AG09319 (cell line): ENCODE data around the gene RRP15.
A peak's percentile ranks its signal among the peaks of the same experiment; 100 is the strongest.

ENCODE experiments used
- DNase-seq: peaks from one replicate; pipeline ENCODE4 v3.0.0-alpha.2; 2010; ENCODE audit warnings: low read depth; ENCODE audit errors: extremely low read depth
- TF ChIP-seq, protein P1 (sequence below): IDR thresholded peaks from 2 replicates; pipeline ENCODE4 v1.5.1; 2011; ENCODE audit warnings: low read depth, mild to moderate bottlenecking, inconsistent platforms, low read length, moderate library complexity

The RRP15 gene

DNA sequence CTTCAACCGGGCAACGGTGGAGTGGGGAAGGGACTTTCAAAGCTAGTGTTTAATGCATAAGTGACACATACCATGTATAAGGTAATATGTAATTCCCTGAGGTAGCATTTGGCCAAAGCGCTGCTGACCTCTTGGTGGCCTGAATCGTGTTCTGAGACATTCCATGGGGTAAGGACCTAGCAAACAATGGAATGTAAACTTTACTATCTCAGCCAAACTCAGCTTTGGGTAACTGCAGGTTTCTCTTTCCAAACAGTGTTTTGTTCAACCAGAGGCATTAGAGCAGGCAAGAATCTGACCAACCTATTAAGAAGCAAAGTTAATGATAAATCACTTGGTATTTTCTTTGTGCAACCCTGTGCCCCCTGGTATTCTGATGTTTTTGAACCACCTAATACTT, 82.0 kb downstream of the RRP15 start:
- TF ChIP-seq, protein P1, sequence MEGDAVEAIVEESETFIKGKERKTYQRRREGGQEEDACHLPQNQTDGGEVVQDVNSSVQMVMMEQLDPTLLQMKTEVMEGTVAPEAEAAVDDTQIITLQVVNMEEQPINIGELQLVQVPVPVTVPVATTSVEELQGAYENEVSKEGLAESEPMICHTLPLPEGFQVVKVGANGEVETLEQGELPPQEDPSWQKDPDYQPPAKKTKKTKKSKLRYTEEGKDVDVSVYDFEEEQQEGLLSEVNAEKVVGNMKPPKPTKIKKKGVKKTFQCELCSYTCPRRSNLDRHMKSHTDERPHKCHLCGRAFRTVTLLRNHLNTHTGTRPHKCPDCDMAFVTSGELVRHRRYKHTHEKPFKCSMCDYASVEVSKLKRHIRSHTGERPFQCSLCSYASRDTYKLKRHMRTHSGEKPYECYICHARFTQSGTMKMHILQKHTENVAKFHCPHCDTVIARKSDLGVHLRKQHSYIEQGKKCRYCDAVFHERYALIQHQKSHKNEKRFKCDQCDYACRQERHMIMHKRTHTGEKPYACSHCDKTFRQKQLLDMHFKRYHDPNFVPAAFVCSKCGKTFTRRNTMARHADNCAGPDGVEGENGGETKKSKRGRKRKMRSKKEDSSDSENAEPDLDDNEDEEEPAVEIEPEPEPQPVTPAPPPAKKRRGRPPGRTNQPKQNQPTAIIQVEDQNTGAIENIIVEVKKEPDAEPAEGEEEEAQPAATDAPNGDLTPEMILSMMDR: no peak
- DNase-seq: no peak

GRCh38 chr1:218368686-218369085, 83.6 kb downstream of the RRP15 start:
- no peak for DNase-seq
- TF ChIP-seq, protein P1: no peak

GRCh38 chr1:218369688-218370511, 84.8 kb downstream of the RRP15 start:
- TF ChIP-seq, protein P1: no peak
- DNase-seq: no peak

DNA sequence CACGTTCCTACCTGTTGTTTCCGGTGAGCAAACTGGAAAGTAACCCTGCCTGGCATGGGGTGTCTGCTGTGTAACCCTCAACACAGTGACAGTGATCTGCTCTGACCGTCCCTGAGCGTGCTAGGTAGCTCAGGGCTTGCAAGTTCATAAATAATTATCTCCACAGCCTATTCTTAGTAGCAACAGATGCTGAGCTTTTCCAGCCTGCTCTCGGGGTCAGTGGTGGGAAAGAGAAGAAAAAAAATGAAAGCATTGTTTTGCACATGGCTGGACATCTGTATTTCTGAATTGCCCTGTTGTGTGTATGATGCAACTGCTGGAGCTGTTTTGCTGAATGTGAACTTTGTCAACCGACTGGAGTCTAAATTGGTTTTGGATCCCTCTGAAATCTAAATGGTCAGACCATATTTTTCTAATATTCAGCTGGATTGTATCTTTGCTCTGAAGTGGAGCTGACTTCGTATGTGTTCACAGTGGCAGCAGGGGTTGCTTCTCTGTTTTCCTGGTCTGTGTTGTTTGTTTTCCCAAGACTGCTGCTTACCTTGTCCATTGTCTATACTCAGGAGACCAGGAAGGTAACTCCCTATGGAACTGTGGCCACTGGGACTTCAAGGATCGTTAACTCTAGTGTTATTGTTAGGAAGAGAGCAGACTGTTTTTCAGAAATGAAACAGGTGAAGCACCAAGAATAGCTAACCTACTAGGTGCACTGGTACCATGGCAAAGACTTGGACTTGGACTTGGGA, 87.0 kb downstream of the RRP15 start:
- TF ChIP-seq, protein P1: no peak
- peak; percentile 85 for DNase-seq

GRCh38 chr1:218374401-218375353, 89.6 kb downstream of the RRP15 start:
- DNase-seq: no peak
- TF ChIP-seq, protein P1: no peak

- TF ChIP-seq, protein P1: no peak
Measured at GRCh38 chr1:218376722-218377121, 91.6 kb downstream of the RRP15 start.

More at GRCh38 chr1:218376722-218377121, 91.6 kb downstream of the RRP15 start:
- DNase-seq: no peak
